ENCODE results near the gene ACTBL2.
"Not testable (repeated sequence)": the region's sequence is repeated elsewhere in the genome, so short reads cannot be mapped to it uniquely, and the experiment has no call there.

ACTBL2 gene

GRCh38 chr5:57482671-57483106, at the start of gene ACTBL2:
TSS of gene ACTBL2 (minus strand) at chr5:57482811. CDS start at chr5:57482707, 104 bp downstream.
- H3K4me3 ChIP-seq (ENCODE audit: low read depth, low read length): no peak within 1 kb of the TSS
- TF ChIP-seq, protein P1, sequence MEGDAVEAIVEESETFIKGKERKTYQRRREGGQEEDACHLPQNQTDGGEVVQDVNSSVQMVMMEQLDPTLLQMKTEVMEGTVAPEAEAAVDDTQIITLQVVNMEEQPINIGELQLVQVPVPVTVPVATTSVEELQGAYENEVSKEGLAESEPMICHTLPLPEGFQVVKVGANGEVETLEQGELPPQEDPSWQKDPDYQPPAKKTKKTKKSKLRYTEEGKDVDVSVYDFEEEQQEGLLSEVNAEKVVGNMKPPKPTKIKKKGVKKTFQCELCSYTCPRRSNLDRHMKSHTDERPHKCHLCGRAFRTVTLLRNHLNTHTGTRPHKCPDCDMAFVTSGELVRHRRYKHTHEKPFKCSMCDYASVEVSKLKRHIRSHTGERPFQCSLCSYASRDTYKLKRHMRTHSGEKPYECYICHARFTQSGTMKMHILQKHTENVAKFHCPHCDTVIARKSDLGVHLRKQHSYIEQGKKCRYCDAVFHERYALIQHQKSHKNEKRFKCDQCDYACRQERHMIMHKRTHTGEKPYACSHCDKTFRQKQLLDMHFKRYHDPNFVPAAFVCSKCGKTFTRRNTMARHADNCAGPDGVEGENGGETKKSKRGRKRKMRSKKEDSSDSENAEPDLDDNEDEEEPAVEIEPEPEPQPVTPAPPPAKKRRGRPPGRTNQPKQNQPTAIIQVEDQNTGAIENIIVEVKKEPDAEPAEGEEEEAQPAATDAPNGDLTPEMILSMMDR (IDR thresholded peaks at IDR 0.05; ENCODE audit: borderline replicate concordance, insufficient read depth, low read depth, low read length): no peak

DNA sequence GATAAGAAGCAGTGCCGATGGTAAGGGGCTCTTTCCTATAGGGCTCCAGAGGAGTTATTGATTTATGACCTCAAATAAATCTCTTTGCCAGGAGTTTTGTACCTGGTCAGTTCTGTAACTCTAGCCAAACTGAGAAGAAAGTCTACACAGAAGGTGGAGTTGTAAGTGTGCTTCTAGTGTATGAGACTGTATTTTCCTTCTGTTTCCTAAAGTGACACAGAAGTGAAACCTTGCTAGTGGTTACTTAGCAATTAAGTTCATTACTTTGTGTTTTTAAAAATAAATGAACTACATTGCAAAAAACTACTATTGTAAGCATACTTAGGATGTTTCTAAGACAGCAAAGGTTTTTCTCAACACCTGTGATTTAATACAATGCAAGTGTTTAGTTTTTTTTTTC, 48.7 kb upstream of the ACTBL2 start:
- H3K4me3 ChIP-seq (ENCODE audit: low read depth, low read length): no peak overlapping the region
- TF ChIP-seq, protein P1 (IDR thresholded peaks at IDR 0.05; ENCODE audit: borderline replicate concordance, insufficient read depth, low read depth, low read length): no peak

DNA sequence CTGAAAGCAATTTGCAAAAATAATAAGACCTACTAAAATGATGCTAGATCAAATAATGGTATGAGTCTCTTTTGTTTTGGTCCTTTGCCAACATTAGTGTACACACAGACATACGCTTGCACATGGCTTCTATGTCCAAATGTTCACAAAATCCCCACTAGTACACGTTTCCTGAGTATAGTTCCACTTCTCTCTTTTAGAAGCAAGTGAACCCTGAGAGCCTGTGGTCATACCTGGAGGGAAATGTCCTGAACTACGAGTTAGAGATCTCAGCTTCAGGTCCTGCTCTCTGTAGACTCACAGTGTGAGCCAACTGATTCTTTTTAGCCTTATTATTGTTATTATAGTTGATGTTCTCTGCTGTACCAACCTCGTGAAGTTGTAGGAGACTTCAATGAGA, 47.3 kb upstream of the ACTBL2 start:
- TF ChIP-seq, protein P1 (IDR thresholded peaks at IDR 0.05; ENCODE audit: borderline replicate concordance, insufficient read depth, low read depth, low read length): no peak
- H3K4me3 ChIP-seq (ENCODE audit: low read depth, low read length): no peak overlapping the region

DNA sequence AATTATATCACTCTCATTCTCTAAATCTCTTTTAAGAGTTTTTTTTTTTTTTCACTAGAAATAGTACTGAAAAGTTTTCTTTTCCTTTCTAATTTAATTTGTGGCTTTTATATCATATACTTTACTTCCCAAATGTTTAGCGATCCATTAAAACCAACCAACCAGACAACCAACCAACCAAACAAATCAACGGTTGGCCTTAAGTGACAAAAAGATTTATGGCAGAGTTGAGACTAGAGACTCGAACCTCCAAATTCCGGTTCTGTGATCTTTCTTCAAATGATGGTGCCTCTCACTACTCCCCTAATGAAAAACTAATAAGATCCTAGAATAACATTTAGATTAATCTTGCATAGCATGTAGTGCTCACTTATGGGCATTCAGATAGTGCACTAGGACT, 45.3 kb upstream of the ACTBL2 start:
- TF ChIP-seq, protein P1 (IDR thresholded peaks at IDR 0.05; ENCODE audit: borderline replicate concordance, insufficient read depth, low read depth, low read length): no peak
- no peak overlapping the region for H3K4me3 ChIP-seq (ENCODE audit: low read depth, low read length)

DNA sequence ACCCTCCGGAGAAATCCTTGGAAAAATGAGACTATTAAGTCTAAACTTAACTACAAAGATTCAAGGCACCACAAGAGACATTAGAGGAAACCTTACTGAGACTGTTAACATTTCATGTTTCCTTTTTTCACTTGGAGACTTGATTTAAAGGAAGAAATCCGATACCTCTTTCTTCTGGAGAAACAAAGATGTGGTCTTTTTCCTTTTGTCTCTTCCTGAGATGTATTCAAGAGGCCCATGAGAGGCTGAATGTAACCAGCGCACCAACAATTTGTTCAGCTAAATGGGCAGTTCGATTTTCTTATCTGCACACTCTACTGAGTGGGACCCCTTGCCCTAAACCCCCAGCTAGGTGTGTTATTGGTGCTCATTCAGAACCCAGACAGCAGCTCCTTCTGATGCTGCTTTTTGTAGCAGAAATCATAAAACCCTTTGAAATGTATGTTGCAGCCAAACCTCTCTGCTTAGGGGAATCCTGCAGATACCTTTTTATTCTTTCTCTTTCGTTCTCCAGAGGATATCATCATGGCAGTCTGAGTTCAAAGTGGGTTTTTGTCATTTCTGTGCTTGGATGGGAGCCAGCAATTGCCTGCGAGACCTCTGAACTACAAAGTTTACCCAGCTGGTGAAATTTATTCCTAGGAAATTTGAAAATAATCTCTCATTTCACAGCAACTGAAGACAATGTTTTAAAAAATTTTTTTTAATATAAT, 41.9 kb upstream of the ACTBL2 start:
- TF ChIP-seq, protein P1 (IDR thresholded peaks at IDR 0.05; ENCODE audit: borderline replicate concordance, insufficient read depth, low read depth, low read length): no peak
- H3K4me3 ChIP-seq (ENCODE audit: low read depth, low read length): no peak overlapping the region

- not testable (repeated sequence) for H3K4me3 ChIP-seq (ENCODE audit: low read depth, low read length)
Observed at GRCh38 chr5:57522477-57522876, 39.9 kb upstream of the ACTBL2 start.

- H3K4me3 ChIP-seq (ENCODE audit: low read depth, low read length): not testable (repeated sequence)
Observed at GRCh38 chr5:57518415-57518814, 35.8 kb upstream of the ACTBL2 start.

DNA sequence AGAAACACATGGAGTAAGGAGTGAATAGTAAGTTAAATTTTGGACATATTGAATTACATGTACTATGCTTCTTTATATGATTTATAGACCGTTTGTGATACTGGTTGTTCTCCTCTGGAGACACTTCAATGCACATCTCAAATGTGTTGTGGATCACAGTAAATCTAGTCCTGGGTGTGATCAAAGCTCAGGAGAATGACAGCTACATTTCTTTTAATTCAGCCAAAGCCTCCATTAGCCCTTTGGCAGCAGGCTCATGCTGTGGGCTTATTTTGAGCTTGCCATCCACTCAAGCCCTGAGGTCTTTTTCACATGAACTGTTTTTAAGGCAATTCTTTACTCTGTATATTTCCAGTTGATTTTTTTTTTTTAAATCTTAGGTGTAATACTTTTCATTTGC, 34.6 kb upstream of the ACTBL2 start:
- TF ChIP-seq, protein P1 (IDR thresholded peaks at IDR 0.05; ENCODE audit: borderline replicate concordance, insufficient read depth, low read depth, low read length): no peak
- no peak overlapping the region for H3K4me3 ChIP-seq (ENCODE audit: low read depth, low read length)

All from GM12875 (cell line).